Cardiac muscle cell (in vitro differentiated cells and primary cell): ENCODE results near the gene VTI1B. TPM values are rescaled to one million over a fixed set of nuclear protein-coding genes. Genes with fewer than 3 reads are reported as not detected.

Experiments
- DNase-seq, 2 donors: peaks; one replicate each; pipeline versions ENCODE4 v3.0.0 to v3.0.0-alpha.2; 2010 to 2017; ENCODE audit warnings: low read depth in 1 of 2, low spot score in 1 of 2
- H3K27ac ChIP-seq: fragments of 200-600 bp; sonication (generic); 2 replicates; pipeline ENCODE4 v1.5.1; 2016
- H3K27me3 ChIP-seq: fragments of 200-600 bp; sonication (generic); 2 replicates; pipeline ENCODE4 v1.6.0; 2016; ENCODE audit warnings: control low read depth
- H3K36me3 ChIP-seq: fragments of 200-600 bp; sonication (generic); 2 replicates; pipeline ENCODE4 v1.5.1; 2016; ENCODE audit warnings: control low read depth
- H3K4me1 ChIP-seq: fragments of 200-600 bp; sonication (generic); 2 replicates; pipeline ENCODE4 v1.8.1; 2017; ENCODE audit warnings: low read depth, mild to moderate bottlenecking, mixed run types
- H3K4me3 ChIP-seq: fragments of 200-600 bp; sonication (generic); 2 replicates; pipeline ENCODE4 v1.5.1; 2016; ENCODE audit warnings: mild to moderate bottlenecking
- H3K9me3 ChIP-seq: fragments of 200-600 bp; sonication (generic); 2 replicates; pipeline ENCODE4 v1.5.1; 2017; ENCODE audit warnings: low read depth, mild to moderate bottlenecking, control low read depth
- CTCF ChIP-seq: IDR thresholded peaks from 2 replicates; pipeline ENCODE4 v1.5.1; 2012; ENCODE audit warnings: low read depth, mild to moderate bottlenecking, low read length
- polyA plus RNA-seq: library from polyadenylated mRNA; unstranded; fragments of >200 nt; fragmentation: Nextera tagmentation; extraction: Ambion mirVana; gene quantifications from 2 replicates; pipeline ENCODE4 v1.2.1, GENCODE V29; 2016
- total RNA-seq: library from RNA; depleted of rRNA; stranded (reverse); fragments of >200 nt; gene quantifications from 2 replicates; pipeline ENCODE4 v1.2.3, GENCODE V29; 2016

The VTI1B gene
- total and polyA plus RNA-seq, 2 experiments from 2014 or later = 77.8 to 136 TPM

DNA sequence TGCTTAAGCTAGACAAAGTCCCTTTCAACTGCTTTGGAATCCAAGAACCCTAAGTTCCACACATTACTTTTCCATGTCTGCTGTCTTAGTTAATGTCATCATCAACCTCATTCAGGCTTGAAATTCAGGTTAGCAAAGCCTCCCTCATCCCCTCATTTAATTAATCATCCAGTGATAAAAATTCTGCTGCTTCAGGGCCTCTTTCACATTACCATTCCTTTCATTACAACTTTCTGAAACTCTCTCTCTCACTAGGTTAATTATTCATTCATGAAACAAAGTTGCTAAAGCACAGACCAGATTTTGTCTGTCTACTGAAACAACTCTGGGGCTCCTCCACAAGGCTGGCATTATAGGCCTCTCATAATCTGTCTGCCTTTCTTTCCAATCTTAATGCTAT is 9.4 kb upstream of the VTI1B start:
- no peak for DNase-seq
- no peaks in the 10 kb centered on the region for H3K9me3 ChIP-seq
- H3K27ac ChIP-seq = no peak overlapping the region
- H3K4me1 ChIP-seq = no peaks in the 10 kb centered on the region
- peaks cover 48% of the 10 kb centered on the region for H3K36me3 ChIP-seq
- H3K27me3 ChIP-seq = no peaks in the 10 kb centered on the region
- no peak overlapping the region for H3K4me3 ChIP-seq
- TF ChIP-seq CTCF = no peak

DNA sequence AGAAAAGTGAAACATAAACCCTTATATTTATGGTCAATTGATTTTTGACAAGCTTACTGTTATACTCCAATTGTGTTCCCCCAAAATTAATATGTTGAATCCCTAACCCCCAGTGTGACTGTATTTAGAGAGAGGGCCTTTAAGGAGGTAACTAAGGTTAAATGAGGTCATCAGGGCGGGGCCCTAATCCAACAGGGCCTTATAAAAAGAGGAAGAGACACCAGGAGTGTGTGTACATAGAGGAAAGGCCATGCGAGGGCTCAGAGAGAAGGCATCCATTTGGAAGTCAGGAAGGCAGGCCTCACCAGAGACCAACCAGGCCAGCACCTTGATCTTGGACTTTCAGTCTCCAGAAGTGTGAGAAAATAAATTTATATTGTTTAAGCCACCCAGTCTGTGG is 6.5 kb upstream of the VTI1B start:
- Histone ChIP-seq H3K4me1 (no peaks in the 10 kb centered on the region), H3K36me3 (peaks cover 48% of the 10 kb centered on the region), H3K4me3 (no peak overlapping the region), H3K27ac (no peak overlapping the region), H3K9me3 (no peaks in the 10 kb centered on the region), H3K27me3 (no peaks in the 10 kb centered on the region)
- DNase-seq = no peak
- no peak for TF ChIP-seq CTCF

GRCh38 chr14:67680121-67680602 is 5.7 kb upstream of the VTI1B start:
- peaks cover 44% of the 10 kb centered on the region for H3K36me3 ChIP-seq
- peak in 1 of 2 donors; percentile 92 for DNase-seq
- H3K27ac ChIP-seq = no peak overlapping the region
- H3K4me1 ChIP-seq = no peaks in the 10 kb centered on the region
- no peaks in the 10 kb centered on the region for H3K9me3 ChIP-seq
- no peaks in the 10 kb centered on the region for H3K27me3 ChIP-seq
- H3K4me3 ChIP-seq = no peak overlapping the region
- no peak for TF ChIP-seq CTCF

GRCh38 chr14:67679006-67679405 is 4.6 kb upstream of the VTI1B start:
- Histone ChIP-seq H3K36me3 (peaks cover 34% of the 10 kb centered on the region), H3K27ac (no peak overlapping the region), H3K9me3 (no peaks in the 10 kb centered on the region), H3K27me3 (no peaks in the 10 kb centered on the region), H3K4me3 (no peak overlapping the region), H3K4me1 (no peaks in the 10 kb centered on the region)
- TF ChIP-seq CTCF = no peak
- no peak for DNase-seq

DNA sequence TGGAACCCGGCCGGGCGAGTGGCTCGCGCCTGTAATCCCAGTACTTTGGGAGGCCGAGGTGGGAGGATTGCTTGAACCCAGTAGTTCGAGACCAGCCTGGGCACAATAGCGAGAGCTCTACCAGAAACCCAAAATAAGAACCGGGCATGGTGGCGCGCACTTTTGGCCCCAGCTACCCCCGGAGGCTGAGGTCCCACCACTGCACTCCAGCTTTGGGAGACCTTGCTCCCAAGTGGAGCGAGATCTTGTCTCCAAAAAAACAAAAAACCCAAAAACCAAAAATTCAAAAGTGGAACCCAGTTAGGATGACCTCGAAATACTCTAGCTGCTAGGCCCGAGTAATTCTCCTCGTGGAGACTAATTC is 769 bp upstream of the VTI1B start:
- H3K4me3 ChIP-seq = peak overlapping the region; percentile 89
- H3K4me1 ChIP-seq = peaks cover 9% of the 10 kb centered on the region
- H3K27me3 ChIP-seq = no peaks in the 10 kb centered on the region
- no peak for TF ChIP-seq CTCF
- peaks cover 10% of the 10 kb centered on the region for H3K36me3 ChIP-seq
- no peak for DNase-seq
- H3K9me3 ChIP-seq = no peaks in the 10 kb centered on the region
- H3K27ac ChIP-seq = peak overlapping the region; percentile 100

- DNase-seq = peak; percentile 58 to 91
- peaks cover 9% of the 10 kb centered on the region for H3K4me1 ChIP-seq
- H3K36me3 ChIP-seq = peaks cover 10% of the 10 kb centered on the region
- no peaks in the 10 kb centered on the region for H3K27me3 ChIP-seq
- peak overlapping the region; percentile 100 for H3K27ac ChIP-seq
- peak overlapping the region; percentile 89 for H3K4me3 ChIP-seq
- no peaks in the 10 kb centered on the region for H3K9me3 ChIP-seq
- peak; percentile 32 for TF ChIP-seq CTCF
Measured at GRCh38 chr14:67674139-67674479, 323 bp downstream of the VTI1B start.
